ENCODE data around the gene WDR87. TPM values are rescaled to one million over a fixed set of nuclear protein-coding genes. Genes with fewer than 3 reads are reported as not detected.

Gene WDR87
- total and polyA plus RNA-seq, 9 of the 15 experiments (the other 6 are each of a cell fraction or from before 2014, with no cell fraction given): not detected

DNA sequence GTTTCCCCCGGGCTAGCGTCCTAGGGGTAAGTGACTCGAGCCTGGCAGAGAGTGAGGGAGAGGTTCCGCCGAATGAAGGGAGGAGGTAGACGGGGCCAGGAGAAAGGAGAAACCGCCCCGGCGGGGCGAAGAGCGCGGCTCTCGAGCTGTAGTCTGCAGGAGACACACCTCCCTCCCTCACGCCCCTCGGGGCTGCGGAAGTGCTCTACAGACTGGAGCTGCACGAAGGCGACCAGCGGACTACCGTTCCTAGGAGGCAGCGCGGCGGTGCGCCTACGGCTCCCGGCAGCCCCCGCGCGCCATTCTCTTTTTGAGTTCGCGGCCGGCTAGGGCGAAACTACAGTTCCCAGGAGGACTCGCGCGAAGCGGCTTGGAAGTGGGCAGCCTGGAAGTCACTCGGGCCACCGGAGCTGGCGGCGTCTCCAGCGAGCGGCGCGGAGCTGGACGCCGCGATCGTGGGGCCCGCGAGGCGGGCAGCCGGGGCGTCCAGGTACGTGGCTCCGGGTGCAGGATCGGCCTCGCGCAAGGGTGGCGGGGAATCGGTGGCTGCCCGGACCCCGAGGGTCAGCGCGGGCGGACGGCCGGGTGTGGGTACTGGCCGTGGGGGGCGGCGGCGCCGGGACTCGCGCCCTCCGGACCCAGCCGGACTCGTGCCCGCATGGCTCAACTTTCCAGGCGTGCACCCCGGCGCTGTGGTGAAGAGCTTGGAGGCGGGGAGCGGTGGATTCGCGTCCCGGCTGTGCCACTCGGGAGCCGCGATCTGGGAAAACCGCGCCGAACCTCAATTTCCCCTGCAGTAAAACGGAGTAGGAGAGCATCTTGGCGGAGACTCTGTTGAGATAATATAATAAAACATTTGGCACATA lies 708 bp upstream of the WDR87 start, which contains the start of gene SIPA1L3 (continued):
- no peak for TF ChIP-seq NCOA4 (IDR thresholded peaks at IDR 0.05; ENCODE audit: partially characterized antibody)
- TF ChIP-seq, protein P1, sequence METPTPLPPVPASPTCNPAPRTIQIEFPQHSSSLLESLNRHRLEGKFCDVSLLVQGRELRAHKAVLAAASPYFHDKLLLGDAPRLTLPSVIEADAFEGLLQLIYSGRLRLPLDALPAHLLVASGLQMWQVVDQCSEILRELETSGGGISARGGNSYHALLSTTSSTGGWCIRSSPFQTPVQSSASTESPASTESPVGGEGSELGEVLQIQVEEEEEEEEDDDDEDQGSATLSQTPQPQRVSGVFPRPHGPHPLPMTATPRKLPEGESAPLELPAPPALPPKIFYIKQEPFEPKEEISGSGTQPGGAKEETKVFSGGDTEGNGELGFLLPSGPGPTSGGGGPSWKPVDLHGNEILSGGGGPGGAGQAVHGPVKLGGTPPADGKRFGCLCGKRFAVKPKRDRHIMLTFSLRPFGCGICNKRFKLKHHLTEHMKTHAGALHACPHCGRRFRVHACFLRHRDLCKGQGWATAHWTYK (CRISPR knock-in tag; IDR thresholded peaks at IDR 0.05): 0 out of 2 replicates have a peak, but pooled peaks have one; percentile 59
- TF ChIP-seq CREB1 (IDR thresholded peaks at IDR 0.05): 0 out of 2 replicates have a peak, but pooled peaks have one; percentile 32
- peak; percentile 43; the same call in 1 of the 2 replicates for TF ChIP-seq CREB1 (CRISPR knock-in tag; IDR thresholded peaks at IDR 0.05)
- TF ChIP-seq RB1 (IDR thresholded peaks at IDR 0.05; ENCODE audit: low read depth): 0 out of 2 replicates have a peak, but pooled peaks have one; percentile 15
- TF ChIP-seq, protein P2, sequence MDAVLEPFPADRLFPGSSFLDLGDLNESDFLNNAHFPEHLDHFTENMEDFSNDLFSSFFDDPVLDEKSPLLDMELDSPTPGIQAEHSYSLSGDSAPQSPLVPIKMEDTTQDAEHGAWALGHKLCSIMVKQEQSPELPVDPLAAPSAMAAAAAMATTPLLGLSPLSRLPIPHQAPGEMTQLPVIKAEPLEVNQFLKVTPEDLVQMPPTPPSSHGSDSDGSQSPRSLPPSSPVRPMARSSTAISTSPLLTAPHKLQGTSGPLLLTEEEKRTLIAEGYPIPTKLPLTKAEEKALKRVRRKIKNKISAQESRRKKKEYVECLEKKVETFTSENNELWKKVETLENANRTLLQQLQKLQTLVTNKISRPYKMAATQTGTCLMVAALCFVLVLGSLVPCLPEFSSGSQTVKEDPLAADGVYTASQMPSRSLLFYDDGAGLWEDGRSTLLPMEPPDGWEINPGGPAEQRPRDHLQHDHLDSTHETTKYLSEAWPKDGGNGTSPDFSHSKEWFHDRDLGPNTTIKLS (IDR thresholded peaks at IDR 0.05; ENCODE audit: borderline replicate concordance, low read depth): peak; percentile 87
- 0 out of 2 replicates have a peak, but pooled peaks have one; percentile 53 for TF ChIP-seq SMAD4 (CRISPR knock-in tag; conservative IDR thresholded peaks at IDR 0.05)
- TF ChIP-seq KLF10 (CRISPR knock-in tag; IDR thresholded peaks at IDR 0.05): no peak
- peak; percentile 65 for TF ChIP-seq HNRNPLL (IDR thresholded peaks at IDR 0.05; ENCODE audit: low read depth, low read length, poor library complexity, severe bottlenecking)
- TF ChIP-seq ZNF121 (CRISPR knock-in tag; conservative IDR thresholded peaks at IDR 0.05): no peak
- TF ChIP-seq, protein P3, sequence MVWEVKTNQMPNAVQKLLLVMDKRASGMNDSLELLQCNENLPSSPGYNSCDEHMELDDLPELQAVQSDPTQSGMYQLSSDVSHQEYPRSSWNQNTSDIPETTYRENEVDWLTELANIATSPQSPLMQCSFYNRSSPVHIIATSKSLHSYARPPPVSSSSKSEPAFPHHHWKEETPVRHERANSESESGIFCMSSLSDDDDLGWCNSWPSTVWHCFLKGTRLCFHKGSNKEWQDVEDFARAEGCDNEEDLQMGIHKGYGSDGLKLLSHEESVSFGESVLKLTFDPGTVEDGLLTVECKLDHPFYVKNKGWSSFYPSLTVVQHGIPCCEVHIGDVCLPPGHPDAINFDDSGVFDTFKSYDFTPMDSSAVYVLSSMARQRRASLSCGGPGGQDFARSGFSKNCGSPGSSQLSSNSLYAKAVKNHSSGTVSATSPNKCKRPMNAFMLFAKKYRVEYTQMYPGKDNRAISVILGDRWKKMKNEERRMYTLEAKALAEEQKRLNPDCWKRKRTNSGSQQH (CRISPR knock-in tag; IDR thresholded peaks at IDR 0.05): 0 out of 2 replicates have a peak, but pooled peaks have one; percentile 21
- peak; percentile 79 for TF ChIP-seq MBD2 (IDR thresholded peaks at IDR 0.05; ENCODE audit: borderline replicate concordance, low read depth)
- TF ChIP-seq HMGN3 (IDR thresholded peaks at IDR 0.05; ENCODE audit: borderline replicate concordance, extremely low read depth, insufficient read length, low read depth, low read length): peak; percentile 65
- TF ChIP-seq SIN3A (IDR thresholded peaks at IDR 0.05; ENCODE audit: borderline replicate concordance in 2 of 2, control insufficient read depth in 1 of 2, low read depth in 2 of 2, low read length in 2 of 2): peak in 1 of 2 experiments; percentile 78; a peak in 2 of 4 replicates
- 0 out of 2 replicates have a peak, but pooled peaks have one; percentile 3 for TF ChIP-seq EGR1 (conservative IDR thresholded peaks at IDR 0.05)
- TF ChIP-seq, protein P4, sequence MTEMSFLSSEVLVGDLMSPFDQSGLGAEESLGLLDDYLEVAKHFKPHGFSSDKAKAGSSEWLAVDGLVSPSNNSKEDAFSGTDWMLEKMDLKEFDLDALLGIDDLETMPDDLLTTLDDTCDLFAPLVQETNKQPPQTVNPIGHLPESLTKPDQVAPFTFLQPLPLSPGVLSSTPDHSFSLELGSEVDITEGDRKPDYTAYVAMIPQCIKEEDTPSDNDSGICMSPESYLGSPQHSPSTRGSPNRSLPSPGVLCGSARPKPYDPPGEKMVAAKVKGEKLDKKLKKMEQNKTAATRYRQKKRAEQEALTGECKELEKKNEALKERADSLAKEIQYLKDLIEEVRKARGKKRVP (CRISPR knock-in tag; IDR thresholded peaks at IDR 0.05): 0 out of 2 replicates have a peak, but pooled peaks have one; percentile 52
- 0 out of 2 replicates have a peak, but pooled peaks have one; percentile 30 for TF ChIP-seq NR2C2 (CRISPR knock-in tag; IDR thresholded peaks at IDR 0.05)
- TF ChIP-seq NR2C2 (tag; IDR thresholded peaks at IDR 0.05): peak; percentile 88
- no peak for TF ChIP-seq NCOR1 (IDR thresholded peaks at IDR 0.05)
- TF ChIP-seq NR2C1 (IDR thresholded peaks at IDR 0.05): 0 out of 2 replicates have a peak, but pooled peaks have one; percentile 44
- TF ChIP-seq NR2C1 (tag; IDR thresholded peaks at IDR 0.05): peak; percentile 87

Data from K562 (cell line).